GM12878 (cell line): Measurements from ENCODE around the gene UBE2L5. TPM values are rescaled to one million over a fixed set of nuclear protein-coding genes. Genes with fewer than 3 reads are reported as not detected.

ENCODE experiments used
- ATAC-seq: fragments of 200-7000 bp; cut with Tn5 transposase; 3 replicates; pipeline ENCODE4 v1.9.1; 2020; ENCODE audit warnings: mild to moderate bottlenecking, moderate library complexity
- BruUV-seq: library from RNA; stranded (reverse); fragments of 400-500 nt; replicated peaks from 2 replicates; lab custom pipeline; 2021; lab: Mats Ljungman, UMichigan
- CTCF ChIA-PET: fragments of 300-600 bp; sonication (Branson Sonifier 250); formaldehyde crosslinking; extraction: SDS; loops from one replicate; lab custom pipeline; 2021; ENCODE audit warnings: inconsistent platforms; lab: Yijun Ruan, JAX
- POLR2A ChIA-PET: fragments of 350-600 bp; formaldehyde crosslinking; extraction: SDS; loops from one replicate; lab custom pipeline; 2021; ENCODE audit warnings: inconsistent platforms; lab: Charles Lee
- RAD21 ChIA-PET: fragments of 300-600 bp; sonication (Branson Sonifier 250); formaldehyde crosslinking; loops from one replicate; lab custom pipeline; 2023; ENCODE audit warnings: antibody characterized with exemption; ENCODE audit not compliant: unreplicated experiment; lab: Charles Lee
- SMC1A ChIA-PET: fragments of 300-600 bp; sonication (Branson Sonifier 250); formaldehyde crosslinking; loops from one replicate; lab custom pipeline; 2023; ENCODE audit not compliant: unreplicated experiment, uncharacterized antibody; lab: Charles Lee
- DNase-seq: peaks from one replicate; pipeline ENCODE4 v3.0.0-alpha.2; 2011; ENCODE audit warnings: low read depth, low spot score
- FAIRE-seq: peaks from 3 replicates; lab custom pipeline; 2011; peaks lifted over from hg19 to GRCh38; lab: Jason Lieb, UNC
- H2AFZ ChIP-seq: 2 replicates; pipeline ENCODE4 v1.6.0; 2011; ENCODE audit warnings: low read depth, low read length, control low read depth; ENCODE audit not compliant: control insufficient read depth
- H3K27ac ChIP-seq: 2 replicates; pipeline ENCODE4 v1.5.1; 2011; ENCODE audit warnings: control low read depth; ENCODE audit not compliant: control insufficient read depth, insufficient read depth
- H3K27me3 ChIP-seq, 2 experiments: replicated peaks in 1 of 2; 2 replicates each; pipeline versions ENCODE4 v1.6.0 to v1.6.1; 2011; ENCODE audit warnings: low read length in 1 of 2; ENCODE audit not compliant: control insufficient read depth in 2 of 2, insufficient read depth in 2 of 2
- H3K36me3 ChIP-seq, 2 experiments: 2 replicates each; pipeline ENCODE4 v1.5.1; 2011; ENCODE audit warnings: low read length in 1 of 2; ENCODE audit not compliant: control insufficient read depth in 2 of 2, insufficient read depth in 2 of 2
- H3K4me1 ChIP-seq: 2 replicates; pipeline ENCODE4 v1.6.1; 2011; ENCODE audit warnings: mild to moderate bottlenecking, low read length, moderate library complexity, mixed read lengths; ENCODE audit not compliant: control insufficient read depth, insufficient read depth
- H3K4me2 ChIP-seq: 2 replicates; pipeline ENCODE4 v1.6.0; 2011; ENCODE audit warnings: control low read depth; ENCODE audit not compliant: control insufficient read depth, insufficient read depth
- H3K4me3 ChIP-seq: fragments of 200-600 bp; sonication (generic); 2 replicates; pipeline ENCODE4 v1.5.1; 2016
- H3K79me2 ChIP-seq: 2 replicates; pipeline ENCODE4 v1.6.0; 2011; ENCODE audit warnings: low read length; ENCODE audit not compliant: control insufficient read depth, insufficient read depth
- H3K9ac ChIP-seq: 2 replicates; pipeline ENCODE4 v1.8.0; 2011; ENCODE audit warnings: low read length, control low read depth, mixed read lengths; ENCODE audit not compliant: control insufficient read depth, insufficient read depth
- H3K9me3 ChIP-seq: replicated peaks from 3 replicates; pipeline ENCODE4 v1.5.1; 2011; ENCODE audit warnings: mild to moderate bottlenecking, low read length; ENCODE audit not compliant: control insufficient read depth, insufficient read depth
- H4K20me1 ChIP-seq: 2 replicates; pipeline ENCODE4 v1.6.0; 2011; ENCODE audit not compliant: control insufficient read depth, insufficient read depth
- ASH2L ChIP-seq: fragments of 300-600, 200-600 bp; sonication (generic); IDR thresholded peaks from 2 replicates; pipeline ENCODE4 v1.6.1; 2017; ENCODE audit warnings: low read depth, mild to moderate bottlenecking, borderline replicate concordance
- DPF2 ChIP-seq: fragments of 450-650 bp; IDR thresholded peaks from 2 replicates; pipeline ENCODE4 v1.6.1; 2017; ENCODE audit warnings: mild to moderate bottlenecking
- EED ChIP-seq: sonication (generic); IDR thresholded peaks from 2 replicates; pipeline ENCODE4 v1.6.1; 2016; ENCODE audit warnings: antibody characterized with exemption, low read depth
- ETV6 ChIP-seq, 2 experiments: fragments of 450-650 bp in 1 of 2; IDR thresholded peaks in 1 of 2; conservative IDR thresholded peaks in 1 of 2; 2 replicates each; pipeline ENCODE4 v1.6.1; 2014; ENCODE audit warnings: antibody characterized with exemption in 1 of 2, borderline replicate concordance in 1 of 2, low read depth in 1 of 2, mild to moderate bottlenecking in 1 of 2, moderate library complexity in 1 of 2
- HDGF ChIP-seq: fragments of 450-650 bp; IDR thresholded peaks from 2 replicates; pipeline ENCODE4 v1.6.1; 2016; ENCODE audit warnings: antibody characterized with exemption
- NFXL1 ChIP-seq: fragments of 450-650 bp; IDR thresholded peaks from 2 replicates; pipeline ENCODE4 v1.6.1; 2017; ENCODE audit warnings: antibody characterized with exemption, mild to moderate bottlenecking, borderline replicate concordance
- RCOR1 ChIP-seq: conservative IDR thresholded peaks from 2 replicates; pipeline ENCODE4 v1.6.1; 2012; ENCODE audit warnings: low read depth, low read length, improper control_type of control experiment
- SMAD5 ChIP-seq: IDR thresholded peaks from 2 replicates; pipeline ENCODE4 v1.6.1; 2016; ENCODE audit warnings: antibody characterized with exemption, low read depth
- SPI1 ChIP-seq: IDR thresholded peaks from 2 replicates; pipeline ENCODE4 v1.6.1; 2011; ENCODE audit warnings: low read depth, mild to moderate bottlenecking, low read length, moderate library complexity, borderline replicate concordance; ENCODE audit not compliant: insufficient read depth
- SRF ChIP-seq, 2 experiments: IDR thresholded peaks; 2 replicates each; pipeline ENCODE4 v1.6.1; 2011; ENCODE audit warnings: low read depth in 2 of 2, low read length in 2 of 2, mild to moderate bottlenecking in 1 of 2, moderate library complexity in 1 of 2
- TARDBP ChIP-seq: IDR thresholded peaks from 2 replicates; pipeline ENCODE4 v1.6.1; 2016; ENCODE audit warnings: borderline replicate concordance
- TCF12 ChIP-seq: IDR thresholded peaks from 2 replicates; pipeline ENCODE4 v1.6.1; 2011; ENCODE audit warnings: low read depth, mild to moderate bottlenecking, low read length
- ZNF622 ChIP-seq: fragments of 450-650 bp; IDR thresholded peaks from 2 replicates; pipeline ENCODE4 v1.6.1; 2017; ENCODE audit warnings: mild to moderate bottlenecking, inconsistent platforms
- WGBS: methylation state at CpG from one replicate; pipeline ENCODE4 v1.1.6; 2016; ENCODE audit warnings: low lambda C conversion rate; ENCODE audit not compliant: insufficient replicate concordance, insufficient coverage; ENCODE audit errors: missing lambda C conversion rate; 5-methylcytosine and 5-hydroxymethylcytosine counted together
- in situ Hi-C: fragments of 300-500 bp; cut with MboI; formaldehyde crosslinking; loops from 9 replicates; pipeline ENCODE4 v1.14.3; 2018; ENCODE audit warnings: mixed read lengths
- intact Hi-C: fragments of 100-400 bp; cut with micrococcal nuclease; formaldehyde crosslinking; loops from one replicate; pipeline ENCODE4 v1.14.2; 2022; ENCODE audit not compliant: unreplicated experiment
- polyA plus RNA-seq, 11 experiments: library from polyadenylated mRNA; depleted of rRNA in 4 of 11; unstranded in 6 of 11; stranded (reverse) in 5 of 11; fragments of >200 nt; fragmentation: Nextera tagmentation in 4 of 11; fragmentation: Illumina TruSeq in 1 of 11; extraction: Ambion mirVana in 4 of 11; extraction: Trizol in 1 of 11; gene quantifications; 1 replicate in 1 of 11; 2 replicates in 10 of 11; pipeline versions ENCODE4 v1.2.1 to v1.2.3, GENCODE V29; 2011 to 2016; ENCODE audit warnings: inconsistent platforms in 2 of 11, missing spikeins in 2 of 11, low read depth in 1 of 11
- total RNA-seq, 4 experiments: library from RNA; depleted of rRNA in 3 of 4; stranded (reverse); fragments of >200 nt in 3 of 4; fragmentation: Illumina TruSeq in 1 of 4; extraction: Trizol in 1 of 4; gene quantifications; 2 replicates each; pipeline versions ENCODE4 v1.2.1 to v1.2.3, GENCODE V29; 2013 to 2021
- TF ChIP-seq, protein P1 (sequence below): IDR thresholded peaks from 2 replicates; pipeline ENCODE4 v1.6.1; 2012; ENCODE audit warnings: improper control_type of control experiment, low read depth, low read length; ENCODE audit not compliant: insufficient replicate concordance
- TF ChIP-seq, protein P2 (sequence below): fragments of 450-650 bp; IDR thresholded peaks from 2 replicates; pipeline ENCODE4 v1.6.1; 2014; ENCODE audit warnings: mild to moderate bottlenecking
- TF ChIP-seq, protein P3 (sequence below): fragments of 450-650 bp; formaldehyde crosslinking; IDR thresholded peaks from 2 replicates; pipeline ENCODE4 v1.5.0; 2022; ENCODE audit warnings: mild to moderate bottlenecking, missing genetic modification characterization

UBE2L5 gene
- total and polyA plus RNA-seq, 10 of the 15 experiments (the other 5 are each of a cell fraction or from before 2014, with no cell fraction given), result 0.03 to 1.1 (median 0.19) TPM; not detected in 2

DNA sequence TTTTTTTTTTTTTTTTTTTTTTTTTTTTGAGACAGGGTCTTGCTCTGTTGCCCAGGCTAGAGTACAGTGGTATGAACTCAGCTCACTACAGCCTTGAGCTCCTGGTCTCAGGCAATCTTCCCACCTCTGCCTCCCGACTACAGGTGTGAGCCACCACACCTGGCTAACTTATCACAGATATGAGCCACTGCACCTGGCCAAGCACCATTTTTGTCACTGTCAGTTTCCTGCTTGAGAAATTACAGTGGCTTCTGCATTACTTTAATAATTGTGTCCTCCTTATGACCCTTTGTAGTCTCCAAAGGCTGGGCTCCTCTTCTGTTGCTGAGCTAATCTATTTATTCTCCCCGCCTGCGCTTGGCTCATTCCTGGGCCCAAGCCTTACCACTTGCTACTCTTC is 16.0 kb downstream of the UBE2L5 start:
- no peak overlapping the region for H3K9ac ChIP-seq
- H3K27me3 ChIP-seq, result no peaks in the 10 kb centered on the region
- ChIA-PET SMC1A (interaction anchor here (0.7 to 9.1 kb wide), 2 partner anchors 7 to 12 kb away, joined by 4 to 155 read pairs; no protein-coding TSS in a partner anchor), POLR2A (no interaction called here), CTCF (no interaction called here), RAD21 (interaction anchor here (1.2 kb wide), 1 partner anchor 9 kb away, joined by 3 read pairs; no protein-coding TSS in a partner anchor)
- no peaks in the 10 kb centered on the region; the same call in 2 of the 3 replicates for H3K9me3 ChIP-seq
- H3K4me3 ChIP-seq, result no peak overlapping the region
- DNase-seq (no peak), FAIRE-seq (no peak), ATAC-seq (no peak)
- peaks cover 13% of the 10 kb centered on the region for H3K4me1 ChIP-seq
- no peaks in the 10 kb centered on the region for H4K20me1 ChIP-seq
- no peaks in the 10 kb centered on the region for H3K36me3 ChIP-seq
- H3K27ac ChIP-seq, result no peak overlapping the region
- no TSS peak for BruUV-seq
- 81% methylated on average over 3 of the region's 3 CpGs for WGBS
- intact Hi-C loops (no loop called here), in situ Hi-C loops (no loop called here)
- H3K79me2 ChIP-seq, result no peaks in the 10 kb centered on the region
- no peak overlapping the region for H2AFZ ChIP-seq
- H3K4me2 ChIP-seq, result no peak overlapping the region
- no peak for TF ChIP-seq SRF (IDR thresholded peaks at IDR 0.05; ENCODE audit: low read depth in 2 of 2, low read length in 2 of 2)
- TF ChIP-seq, protein P1, sequence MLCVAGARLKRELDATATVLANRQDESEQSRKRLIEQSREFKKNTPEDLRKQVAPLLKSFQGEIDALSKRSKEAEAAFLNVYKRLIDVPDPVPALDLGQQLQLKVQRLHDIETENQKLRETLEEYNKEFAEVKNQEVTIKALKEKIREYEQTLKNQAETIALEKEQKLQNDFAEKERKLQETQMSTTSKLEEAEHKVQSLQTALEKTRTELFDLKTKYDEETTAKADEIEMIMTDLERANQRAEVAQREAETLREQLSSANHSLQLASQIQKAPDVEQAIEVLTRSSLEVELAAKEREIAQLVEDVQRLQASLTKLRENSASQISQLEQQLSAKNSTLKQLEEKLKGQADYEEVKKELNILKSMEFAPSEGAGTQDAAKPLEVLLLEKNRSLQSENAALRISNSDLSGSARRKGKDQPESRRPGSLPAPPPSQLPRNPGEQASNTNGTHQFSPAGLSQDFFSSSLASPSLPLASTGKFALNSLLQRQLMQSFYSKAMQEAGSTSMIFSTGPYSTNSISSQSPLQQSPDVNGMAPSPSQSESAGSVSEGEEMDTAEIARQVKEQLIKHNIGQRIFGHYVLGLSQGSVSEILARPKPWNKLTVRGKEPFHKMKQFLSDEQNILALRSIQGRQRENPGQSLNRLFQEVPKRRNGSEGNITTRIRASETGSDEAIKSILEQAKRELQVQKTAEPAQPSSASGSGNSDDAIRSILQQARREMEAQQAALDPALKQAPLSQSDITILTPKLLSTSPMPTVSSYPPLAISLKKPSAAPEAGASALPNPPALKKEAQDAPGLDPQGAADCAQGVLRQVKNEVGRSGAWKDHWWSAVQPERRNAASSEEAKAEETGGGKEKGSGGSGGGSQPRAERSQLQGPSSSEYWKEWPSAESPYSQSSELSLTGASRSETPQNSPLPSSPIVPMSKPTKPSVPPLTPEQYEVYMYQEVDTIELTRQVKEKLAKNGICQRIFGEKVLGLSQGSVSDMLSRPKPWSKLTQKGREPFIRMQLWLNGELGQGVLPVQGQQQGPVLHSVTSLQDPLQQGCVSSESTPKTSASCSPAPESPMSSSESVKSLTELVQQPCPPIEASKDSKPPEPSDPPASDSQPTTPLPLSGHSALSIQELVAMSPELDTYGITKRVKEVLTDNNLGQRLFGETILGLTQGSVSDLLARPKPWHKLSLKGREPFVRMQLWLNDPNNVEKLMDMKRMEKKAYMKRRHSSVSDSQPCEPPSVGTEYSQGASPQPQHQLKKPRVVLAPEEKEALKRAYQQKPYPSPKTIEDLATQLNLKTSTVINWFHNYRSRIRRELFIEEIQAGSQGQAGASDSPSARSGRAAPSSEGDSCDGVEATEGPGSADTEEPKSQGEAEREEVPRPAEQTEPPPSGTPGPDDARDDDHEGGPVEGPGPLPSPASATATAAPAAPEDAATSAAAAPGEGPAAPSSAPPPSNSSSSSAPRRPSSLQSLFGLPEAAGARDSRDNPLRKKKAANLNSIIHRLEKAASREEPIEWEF, result no peak
- TF ChIP-seq EED, result no peak
- TF ChIP-seq SPI1, result no peak
- TF ChIP-seq ASH2L, result no peak
- no peak for TF ChIP-seq HDGF
- TF ChIP-seq, protein P2, sequence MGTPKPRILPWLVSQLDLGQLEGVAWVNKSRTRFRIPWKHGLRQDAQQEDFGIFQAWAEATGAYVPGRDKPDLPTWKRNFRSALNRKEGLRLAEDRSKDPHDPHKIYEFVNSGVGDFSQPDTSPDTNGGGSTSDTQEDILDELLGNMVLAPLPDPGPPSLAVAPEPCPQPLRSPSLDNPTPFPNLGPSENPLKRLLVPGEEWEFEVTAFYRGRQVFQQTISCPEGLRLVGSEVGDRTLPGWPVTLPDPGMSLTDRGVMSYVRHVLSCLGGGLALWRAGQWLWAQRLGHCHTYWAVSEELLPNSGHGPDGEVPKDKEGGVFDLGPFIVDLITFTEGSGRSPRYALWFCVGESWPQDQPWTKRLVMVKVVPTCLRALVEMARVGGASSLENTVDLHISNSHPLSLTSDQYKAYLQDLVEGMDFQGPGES, result no peak
- no peak for TF ChIP-seq ETV6 (conservative IDR thresholded peaks at IDR 0.05 in 1 of 2, IDR thresholded peaks at IDR 0.05 in 1 of 2; ENCODE audit: borderline replicate concordance in 1 of 2, low read depth in 1 of 2)
- no peak for TF ChIP-seq TCF12
- TF ChIP-seq TARDBP, result no peak
- TF ChIP-seq SMAD5, result no peak
- no peak for TF ChIP-seq ZNF622
- TF ChIP-seq NFXL1, result no peak
- no peak for TF ChIP-seq RCOR1
- TF ChIP-seq, protein P3, sequence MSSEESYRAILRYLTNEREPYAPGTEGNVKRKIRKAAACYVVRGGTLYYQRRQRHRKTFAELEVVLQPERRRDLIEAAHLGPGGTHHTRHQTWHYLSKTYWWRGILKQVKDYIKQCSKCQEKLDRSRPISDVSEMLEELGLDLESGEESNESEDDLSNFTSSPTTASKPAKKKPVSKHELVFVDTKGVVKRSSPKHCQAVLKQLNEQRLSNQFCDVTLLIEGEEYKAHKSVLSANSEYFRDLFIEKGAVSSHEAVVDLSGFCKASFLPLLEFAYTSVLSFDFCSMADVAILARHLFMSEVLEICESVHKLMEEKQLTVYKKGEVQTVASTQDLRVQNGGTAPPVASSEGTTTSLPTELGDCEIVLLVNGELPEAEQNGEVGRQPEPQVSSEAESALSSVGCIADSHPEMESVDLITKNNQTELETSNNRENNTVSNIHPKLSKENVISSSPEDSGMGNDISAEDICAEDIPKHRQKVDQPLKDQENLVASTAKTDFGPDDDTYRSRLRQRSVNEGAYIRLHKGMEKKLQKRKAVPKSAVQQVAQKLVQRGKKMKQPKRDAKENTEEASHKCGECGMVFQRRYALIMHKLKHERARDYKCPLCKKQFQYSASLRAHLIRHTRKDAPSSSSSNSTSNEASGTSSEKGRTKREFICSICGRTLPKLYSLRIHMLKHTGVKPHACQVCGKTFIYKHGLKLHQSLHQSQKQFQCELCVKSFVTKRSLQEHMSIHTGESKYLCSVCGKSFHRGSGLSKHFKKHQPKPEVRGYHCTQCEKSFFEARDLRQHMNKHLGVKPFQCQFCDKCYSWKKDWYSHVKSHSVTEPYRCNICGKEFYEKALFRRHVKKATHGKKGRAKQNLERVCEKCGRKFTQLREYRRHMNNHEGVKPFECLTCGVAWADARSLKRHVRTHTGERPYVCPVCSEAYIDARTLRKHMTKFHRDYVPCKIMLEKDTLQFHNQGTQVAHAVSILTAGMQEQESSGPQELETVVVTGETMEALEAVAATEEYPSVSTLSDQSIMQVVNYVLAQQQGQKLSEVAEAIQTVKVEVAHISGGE (CRISPR knock-in tag), result no peak
- TF ChIP-seq DPF2, result no peak
